WTC11 (cell line): ENCODE data around the gene NPAS2. TPM values are rescaled to one million over a fixed set of nuclear protein-coding genes. Genes with fewer than 3 reads are reported as not detected.

ENCODE experiments used
- ATAC-seq: fragments of 200-7000 bp; cut with Tn5 transposase; 2 replicates; pipeline ENCODE4 v1.10.0; 2021; ENCODE audit warnings: mild to moderate bottlenecking, moderate library complexity
- CTCF ChIA-PET: fragments of 300-600 bp; sonication (Branson Sonifier 250); formaldehyde crosslinking; loops from one replicate; lab custom pipeline; 2021; ENCODE audit warnings: antibody characterized with exemption; lab: Charles Lee
- POLR2A ChIA-PET: fragments of 350-600 bp; sonication (Branson Sonifier 250); formaldehyde crosslinking; loops from one replicate; lab custom pipeline; 2021; ENCODE audit warnings: antibody characterized with exemption; lab: Charles Lee
- DNase-seq: peaks from one replicate; pipeline ENCODE4 v3.0.0; 2021; ENCODE audit warnings: low spot score
- H3K27ac Mint-ChIP-seq: 2 replicates; pipeline ENCODE4 v1.8.0; 2021; ENCODE audit warnings: mixed read lengths
- H3K27me3 Mint-ChIP-seq: 2 replicates; pipeline ENCODE4 v1.8.0; 2021; ENCODE audit warnings: low read depth, mild to moderate bottlenecking, moderate library complexity, mixed read lengths
- H3K36me3 Mint-ChIP-seq: 2 replicates; pipeline ENCODE4 v1.8.0; 2021; ENCODE audit warnings: mixed read lengths
- H3K4me1 Mint-ChIP-seq: 2 replicates; pipeline ENCODE4 v1.8.0; 2022; ENCODE audit warnings: mixed read lengths
- H3K4me3 Mint-ChIP-seq: 2 replicates; pipeline ENCODE4 v1.8.0; 2021; ENCODE audit warnings: mild to moderate bottlenecking, moderate library complexity, mixed read lengths
- H3K9me3 Mint-ChIP-seq: 2 replicates; pipeline ENCODE4 v1.8.0; 2021; ENCODE audit warnings: mixed read lengths
- CREB1 ChIP-seq: sonication (generic); formaldehyde crosslinking; IDR thresholded peaks from 2 replicates; pipeline ENCODE4 v1.8.0; 2023; ENCODE audit warnings: mild to moderate bottlenecking, missing genetic modification reagents
- ELF4 ChIP-seq: sonication (generic); formaldehyde crosslinking; IDR thresholded peaks from 2 replicates; pipeline ENCODE4 v1.8.1; 2022; ENCODE audit warnings: low read depth, mild to moderate bottlenecking, moderate library complexity, missing genetic modification reagents
- FOXJ3 ChIP-seq: sonication (generic); formaldehyde crosslinking; IDR thresholded peaks from 2 replicates; pipeline ENCODE4 v1.9.0; 2021; ENCODE audit warnings: missing genetic modification reagents, mild to moderate bottlenecking, borderline replicate concordance
- FOXK1 ChIP-seq: sonication (generic); formaldehyde crosslinking; IDR thresholded peaks from 2 replicates; pipeline ENCODE4 v1.8.0; 2022; ENCODE audit warnings: mild to moderate bottlenecking, moderate library complexity, missing genetic modification reagents
- GABPB1 ChIP-seq: sonication (generic); formaldehyde crosslinking; IDR thresholded peaks from 2 replicates; pipeline ENCODE4 v1.8.1; 2023; ENCODE audit warnings: mild to moderate bottlenecking, missing genetic modification reagents
- HMGA2 ChIP-seq: fragments of 250-450 bp; sonication (Bioruptor Pico); IDR thresholded peaks from 2 replicates; pipeline ENCODE4 v1.4.0; 2021; ENCODE audit warnings: mild to moderate bottlenecking, moderate library complexity
- IRF2 ChIP-seq: sonication (generic); formaldehyde crosslinking; IDR thresholded peaks from 2 replicates; pipeline ENCODE4 v1.8.0; 2022; ENCODE audit warnings: low read depth, missing genetic modification reagents, borderline replicate concordance
- JUN ChIP-seq: sonication (generic); formaldehyde crosslinking; IDR thresholded peaks from 2 replicates; pipeline ENCODE4 v1.8.0; 2023; ENCODE audit warnings: mild to moderate bottlenecking, missing genetic modification reagents
- NFE2L1 ChIP-seq: sonication (generic); formaldehyde crosslinking; IDR thresholded peaks from 2 replicates; pipeline ENCODE4 v1.8.1; 2023; ENCODE audit warnings: missing genetic modification reagents
- TEAD4 ChIP-seq: sonication (generic); formaldehyde crosslinking; IDR thresholded peaks from 2 replicates; pipeline ENCODE4 v1.8.0; 2022; ENCODE audit warnings: mild to moderate bottlenecking, missing genetic modification reagents
- ZNF138 ChIP-seq: sonication (generic); formaldehyde crosslinking; conservative IDR thresholded peaks from 2 replicates; pipeline ENCODE4 v1.8.1; 2022; ENCODE audit warnings: mild to moderate bottlenecking, moderate library complexity, missing genetic modification reagents
- ZNF219 ChIP-seq: sonication (generic); formaldehyde crosslinking; IDR thresholded peaks from 2 replicates; pipeline ENCODE4 v1.8.0; 2023; ENCODE audit warnings: missing genetic modification reagents, mild to moderate bottlenecking, borderline replicate concordance
- ZNF396 ChIP-seq: fragments of 250-450 bp; sonication (Bioruptor Pico); IDR thresholded peaks from 2 replicates; pipeline ENCODE4 v1.8.0; 2021; ENCODE audit warnings: mild to moderate bottlenecking, moderate library complexity, borderline replicate concordance
- total RNA-seq: library from RNA; stranded (reverse); gene quantifications from 3 replicates; pipeline ENCODE4 v1.2.3, GENCODE V29; 2021
- TF ChIP-seq, protein P1 (sequence below): sonication (generic); formaldehyde crosslinking; conservative IDR thresholded peaks from 2 replicates; pipeline ENCODE4 v1.8.1; 2023; ENCODE audit warnings: mild to moderate bottlenecking, low read depth, missing genetic modification reagents, moderate library complexity
- TF ChIP-seq, protein P2 (sequence below): fragments of 250-450 bp; sonication (Bioruptor Pico); IDR thresholded peaks from 2 replicates; pipeline ENCODE4 v1.9.0; 2021; ENCODE audit warnings: mild to moderate bottlenecking
- TF ChIP-seq, protein P3 (sequence below): sonication (generic); formaldehyde crosslinking; conservative IDR thresholded peaks from 2 replicates; pipeline ENCODE4 v1.8.1; 2022; ENCODE audit warnings: mild to moderate bottlenecking, missing genetic modification reagents
- TF ChIP-seq, protein P4 (sequence below): fragments of 250-450 bp; sonication (Bioruptor Pico); IDR thresholded peaks from 2 replicates; pipeline ENCODE4 v1.9.0; 2021; ENCODE audit warnings: mild to moderate bottlenecking
- TF ChIP-seq, protein P5 (sequence below): fragments of 250-450 bp; sonication (Bioruptor Pico); IDR thresholded peaks from 2 replicates; pipeline ENCODE4 v1.9.0; 2021; ENCODE audit warnings: mild to moderate bottlenecking, borderline replicate concordance
- TF ChIP-seq, protein P6 (sequence below): sonication (generic); formaldehyde crosslinking; IDR thresholded peaks from 2 replicates; pipeline ENCODE4 v1.8.0; 2023; ENCODE audit warnings: mild to moderate bottlenecking, missing genetic modification reagents
- TF ChIP-seq, protein P7 (sequence below): sonication (generic); formaldehyde crosslinking; IDR thresholded peaks from 2 replicates; pipeline ENCODE4 v1.8.1; 2022; ENCODE audit warnings: low read depth, missing genetic modification reagents, borderline replicate concordance

Gene NPAS2
- total RNA-seq, 1 experiment from 2014 or later, result 2.6 TPM

DNA sequence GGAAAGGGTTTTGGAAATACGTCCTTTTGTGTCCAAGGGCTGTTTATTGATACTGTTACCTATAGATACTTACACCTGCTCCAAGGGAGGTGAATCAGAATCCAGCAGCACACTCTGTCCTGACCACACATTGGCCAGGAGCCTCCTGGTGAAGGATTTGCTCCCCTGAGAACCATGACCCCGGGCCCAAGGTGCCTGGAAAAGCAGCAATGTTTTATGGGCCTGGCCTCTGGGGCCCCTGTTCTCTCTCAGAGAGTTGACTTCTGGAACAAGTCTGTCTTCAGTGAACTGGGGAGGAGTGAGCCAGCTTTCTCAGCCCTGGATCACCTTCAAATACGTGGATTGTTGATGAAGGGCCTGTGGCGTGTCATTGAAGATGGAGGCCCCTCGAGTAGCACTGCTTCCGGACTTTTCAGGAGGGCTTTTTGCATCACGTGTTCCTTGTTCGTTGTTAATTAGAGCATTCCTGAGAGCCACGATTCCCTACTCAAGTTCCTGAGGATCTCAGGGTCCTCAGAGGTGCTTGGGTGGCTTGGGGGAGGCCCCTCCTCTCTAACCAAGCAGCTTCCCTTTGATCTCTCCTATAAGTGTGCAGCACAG lies 103.6 kb downstream of the NPAS2 start:
- CTCF ChIA-PET, result no interaction called here
- no peaks in the 10 kb centered on the region for H3K9me3 Mint-ChIP-seq
- no peaks in the 10 kb centered on the region for H3K36me3 Mint-ChIP-seq
- DNase-seq (no peak), ATAC-seq (no peak)
- no peak overlapping the region for H3K4me3 Mint-ChIP-seq
- H3K4me1 Mint-ChIP-seq, result peaks cover 8% of the 10 kb centered on the region
- TF ChIP-seq ZNF396, result no peak
- TF ChIP-seq, protein P1, sequence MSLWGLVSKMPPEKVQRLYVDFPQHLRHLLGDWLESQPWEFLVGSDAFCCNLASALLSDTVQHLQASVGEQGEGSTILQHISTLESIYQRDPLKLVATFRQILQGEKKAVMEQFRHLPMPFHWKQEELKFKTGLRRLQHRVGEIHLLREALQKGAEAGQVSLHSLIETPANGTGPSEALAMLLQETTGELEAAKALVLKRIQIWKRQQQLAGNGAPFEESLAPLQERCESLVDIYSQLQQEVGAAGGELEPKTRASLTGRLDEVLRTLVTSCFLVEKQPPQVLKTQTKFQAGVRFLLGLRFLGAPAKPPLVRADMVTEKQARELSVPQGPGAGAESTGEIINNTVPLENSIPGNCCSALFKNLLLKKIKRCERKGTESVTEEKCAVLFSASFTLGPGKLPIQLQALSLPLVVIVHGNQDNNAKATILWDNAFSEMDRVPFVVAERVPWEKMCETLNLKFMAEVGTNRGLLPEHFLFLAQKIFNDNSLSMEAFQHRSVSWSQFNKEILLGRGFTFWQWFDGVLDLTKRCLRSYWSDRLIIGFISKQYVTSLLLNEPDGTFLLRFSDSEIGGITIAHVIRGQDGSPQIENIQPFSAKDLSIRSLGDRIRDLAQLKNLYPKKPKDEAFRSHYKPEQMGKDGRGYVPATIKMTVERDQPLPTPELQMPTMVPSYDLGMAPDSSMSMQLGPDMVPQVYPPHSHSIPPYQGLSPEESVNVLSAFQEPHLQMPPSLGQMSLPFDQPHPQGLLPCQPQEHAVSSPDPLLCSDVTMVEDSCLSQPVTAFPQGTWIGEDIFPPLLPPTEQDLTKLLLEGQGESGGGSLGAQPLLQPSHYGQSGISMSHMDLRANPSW, result no peak
- TF ChIP-seq, protein P2, sequence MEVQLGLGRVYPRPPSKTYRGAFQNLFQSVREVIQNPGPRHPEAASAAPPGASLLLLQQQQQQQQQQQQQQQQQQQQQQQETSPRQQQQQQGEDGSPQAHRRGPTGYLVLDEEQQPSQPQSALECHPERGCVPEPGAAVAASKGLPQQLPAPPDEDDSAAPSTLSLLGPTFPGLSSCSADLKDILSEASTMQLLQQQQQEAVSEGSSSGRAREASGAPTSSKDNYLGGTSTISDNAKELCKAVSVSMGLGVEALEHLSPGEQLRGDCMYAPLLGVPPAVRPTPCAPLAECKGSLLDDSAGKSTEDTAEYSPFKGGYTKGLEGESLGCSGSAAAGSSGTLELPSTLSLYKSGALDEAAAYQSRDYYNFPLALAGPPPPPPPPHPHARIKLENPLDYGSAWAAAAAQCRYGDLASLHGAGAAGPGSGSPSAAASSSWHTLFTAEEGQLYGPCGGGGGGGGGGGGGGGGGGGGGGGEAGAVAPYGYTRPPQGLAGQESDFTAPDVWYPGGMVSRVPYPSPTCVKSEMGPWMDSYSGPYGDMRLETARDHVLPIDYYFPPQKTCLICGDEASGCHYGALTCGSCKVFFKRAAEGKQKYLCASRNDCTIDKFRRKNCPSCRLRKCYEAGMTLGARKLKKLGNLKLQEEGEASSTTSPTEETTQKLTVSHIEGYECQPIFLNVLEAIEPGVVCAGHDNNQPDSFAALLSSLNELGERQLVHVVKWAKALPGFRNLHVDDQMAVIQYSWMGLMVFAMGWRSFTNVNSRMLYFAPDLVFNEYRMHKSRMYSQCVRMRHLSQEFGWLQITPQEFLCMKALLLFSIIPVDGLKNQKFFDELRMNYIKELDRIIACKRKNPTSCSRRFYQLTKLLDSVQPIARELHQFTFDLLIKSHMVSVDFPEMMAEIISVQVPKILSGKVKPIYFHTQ, result no peak
- TF ChIP-seq CREB1, result no peak
- no peak for TF ChIP-seq JUN (CRISPR knock-in tag)
- TF ChIP-seq ZNF219 (CRISPR knock-in tag), result no peak
- no peak for TF ChIP-seq TEAD4 (CRISPR knock-in tag)
- TF ChIP-seq, protein P3, sequence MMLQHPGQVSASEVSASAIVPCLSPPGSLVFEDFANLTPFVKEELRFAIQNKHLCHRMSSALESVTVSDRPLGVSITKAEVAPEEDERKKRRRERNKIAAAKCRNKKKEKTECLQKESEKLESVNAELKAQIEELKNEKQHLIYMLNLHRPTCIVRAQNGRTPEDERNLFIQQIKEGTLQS (CRISPR knock-in tag), result no peak
- no peak for TF ChIP-seq IRF2 (CRISPR knock-in tag)
- TF ChIP-seq, protein P4, sequence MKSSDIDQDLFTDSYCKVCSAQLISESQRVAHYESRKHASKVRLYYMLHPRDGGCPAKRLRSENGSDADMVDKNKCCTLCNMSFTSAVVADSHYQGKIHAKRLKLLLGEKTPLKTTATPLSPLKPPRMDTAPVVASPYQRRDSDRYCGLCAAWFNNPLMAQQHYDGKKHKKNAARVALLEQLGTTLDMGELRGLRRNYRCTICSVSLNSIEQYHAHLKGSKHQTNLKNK (CRISPR knock-in tag), result no peak
- TF ChIP-seq GABPB1 (CRISPR knock-in tag), result no peak
- TF ChIP-seq, protein P5, sequence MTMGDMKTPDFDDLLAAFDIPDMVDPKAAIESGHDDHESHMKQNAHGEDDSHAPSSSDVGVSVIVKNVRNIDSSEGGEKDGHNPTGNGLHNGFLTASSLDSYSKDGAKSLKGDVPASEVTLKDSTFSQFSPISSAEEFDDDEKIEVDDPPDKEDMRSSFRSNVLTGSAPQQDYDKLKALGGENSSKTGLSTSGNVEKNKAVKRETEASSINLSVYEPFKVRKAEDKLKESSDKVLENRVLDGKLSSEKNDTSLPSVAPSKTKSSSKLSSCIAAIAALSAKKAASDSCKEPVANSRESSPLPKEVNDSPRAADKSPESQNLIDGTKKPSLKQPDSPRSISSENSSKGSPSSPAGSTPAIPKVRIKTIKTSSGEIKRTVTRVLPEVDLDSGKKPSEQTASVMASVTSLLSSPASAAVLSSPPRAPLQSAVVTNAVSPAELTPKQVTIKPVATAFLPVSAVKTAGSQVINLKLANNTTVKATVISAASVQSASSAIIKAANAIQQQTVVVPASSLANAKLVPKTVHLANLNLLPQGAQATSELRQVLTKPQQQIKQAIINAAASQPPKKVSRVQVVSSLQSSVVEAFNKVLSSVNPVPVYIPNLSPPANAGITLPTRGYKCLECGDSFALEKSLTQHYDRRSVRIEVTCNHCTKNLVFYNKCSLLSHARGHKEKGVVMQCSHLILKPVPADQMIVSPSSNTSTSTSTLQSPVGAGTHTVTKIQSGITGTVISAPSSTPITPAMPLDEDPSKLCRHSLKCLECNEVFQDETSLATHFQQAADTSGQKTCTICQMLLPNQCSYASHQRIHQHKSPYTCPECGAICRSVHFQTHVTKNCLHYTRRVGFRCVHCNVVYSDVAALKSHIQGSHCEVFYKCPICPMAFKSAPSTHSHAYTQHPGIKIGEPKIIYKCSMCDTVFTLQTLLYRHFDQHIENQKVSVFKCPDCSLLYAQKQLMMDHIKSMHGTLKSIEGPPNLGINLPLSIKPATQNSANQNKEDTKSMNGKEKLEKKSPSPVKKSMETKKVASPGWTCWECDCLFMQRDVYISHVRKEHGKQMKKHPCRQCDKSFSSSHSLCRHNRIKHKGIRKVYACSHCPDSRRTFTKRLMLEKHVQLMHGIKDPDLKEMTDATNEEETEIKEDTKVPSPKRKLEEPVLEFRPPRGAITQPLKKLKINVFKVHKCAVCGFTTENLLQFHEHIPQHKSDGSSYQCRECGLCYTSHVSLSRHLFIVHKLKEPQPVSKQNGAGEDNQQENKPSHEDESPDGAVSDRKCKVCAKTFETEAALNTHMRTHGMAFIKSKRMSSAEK (CRISPR knock-in tag), result no peak
- POLR2A ChIA-PET, result no interaction called here
- no peak overlapping the region for H3K27ac Mint-ChIP-seq
- no peaks in the 10 kb centered on the region for H3K27me3 Mint-ChIP-seq

DNA sequence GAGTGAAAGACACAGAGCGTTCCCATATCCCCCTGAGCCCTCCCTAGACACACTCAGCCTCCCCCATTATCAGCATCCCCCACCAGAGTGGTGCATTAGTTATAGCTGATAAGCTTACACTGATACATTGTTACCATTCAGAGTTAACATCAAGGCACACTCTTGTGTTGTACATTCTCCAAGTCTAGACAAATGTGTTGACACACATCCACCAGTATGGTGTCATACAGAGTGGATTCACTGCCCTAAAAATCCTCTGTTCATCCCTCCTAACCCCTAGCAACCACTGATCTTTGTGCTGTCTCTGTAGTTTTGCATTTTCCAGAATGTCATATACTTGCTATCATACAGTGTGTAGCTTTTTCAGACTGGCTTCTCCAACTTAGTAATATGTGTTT lies 104.2 kb downstream of the NPAS2 start:
- ATAC-seq (no peak), DNase-seq (no peak)
- H3K27ac Mint-ChIP-seq, result no peak overlapping the region
- POLR2A ChIA-PET, result no interaction called here
- H3K9me3 Mint-ChIP-seq, result no peaks in the 10 kb centered on the region
- no peak overlapping the region for H3K4me3 Mint-ChIP-seq
- no peaks in the 10 kb centered on the region for H3K36me3 Mint-ChIP-seq
- H3K27me3 Mint-ChIP-seq, result no peaks in the 10 kb centered on the region
- TF ChIP-seq, protein P6, sequence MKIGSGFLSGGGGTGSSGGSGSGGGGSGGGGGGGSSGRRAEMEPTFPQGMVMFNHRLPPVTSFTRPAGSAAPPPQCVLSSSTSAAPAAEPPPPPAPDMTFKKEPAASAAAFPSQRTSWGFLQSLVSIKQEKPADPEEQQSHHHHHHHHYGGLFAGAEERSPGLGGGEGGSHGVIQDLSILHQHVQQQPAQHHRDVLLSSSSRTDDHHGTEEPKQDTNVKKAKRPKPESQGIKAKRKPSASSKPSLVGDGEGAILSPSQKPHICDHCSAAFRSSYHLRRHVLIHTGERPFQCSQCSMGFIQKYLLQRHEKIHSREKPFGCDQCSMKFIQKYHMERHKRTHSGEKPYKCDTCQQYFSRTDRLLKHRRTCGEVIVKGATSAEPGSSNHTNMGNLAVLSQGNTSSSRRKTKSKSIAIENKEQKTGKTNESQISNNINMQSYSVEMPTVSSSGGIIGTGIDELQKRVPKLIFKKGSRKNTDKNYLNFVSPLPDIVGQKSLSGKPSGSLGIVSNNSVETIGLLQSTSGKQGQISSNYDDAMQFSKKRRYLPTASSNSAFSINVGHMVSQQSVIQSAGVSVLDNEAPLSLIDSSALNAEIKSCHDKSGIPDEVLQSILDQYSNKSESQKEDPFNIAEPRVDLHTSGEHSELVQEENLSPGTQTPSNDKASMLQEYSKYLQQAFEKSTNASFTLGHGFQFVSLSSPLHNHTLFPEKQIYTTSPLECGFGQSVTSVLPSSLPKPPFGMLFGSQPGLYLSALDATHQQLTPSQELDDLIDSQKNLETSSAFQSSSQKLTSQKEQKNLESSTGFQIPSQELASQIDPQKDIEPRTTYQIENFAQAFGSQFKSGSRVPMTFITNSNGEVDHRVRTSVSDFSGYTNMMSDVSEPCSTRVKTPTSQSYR (CRISPR knock-in tag), result no peak
- TF ChIP-seq NFE2L1 (CRISPR knock-in tag) (no peak), HMGA2 (no peak), ZNF138 (no peak), FOXJ3 (CRISPR knock-in tag) (no peak), FOXK1 (CRISPR knock-in tag) (no peak), ELF4 (CRISPR knock-in tag) (no peak)
- TF ChIP-seq, protein P7, sequence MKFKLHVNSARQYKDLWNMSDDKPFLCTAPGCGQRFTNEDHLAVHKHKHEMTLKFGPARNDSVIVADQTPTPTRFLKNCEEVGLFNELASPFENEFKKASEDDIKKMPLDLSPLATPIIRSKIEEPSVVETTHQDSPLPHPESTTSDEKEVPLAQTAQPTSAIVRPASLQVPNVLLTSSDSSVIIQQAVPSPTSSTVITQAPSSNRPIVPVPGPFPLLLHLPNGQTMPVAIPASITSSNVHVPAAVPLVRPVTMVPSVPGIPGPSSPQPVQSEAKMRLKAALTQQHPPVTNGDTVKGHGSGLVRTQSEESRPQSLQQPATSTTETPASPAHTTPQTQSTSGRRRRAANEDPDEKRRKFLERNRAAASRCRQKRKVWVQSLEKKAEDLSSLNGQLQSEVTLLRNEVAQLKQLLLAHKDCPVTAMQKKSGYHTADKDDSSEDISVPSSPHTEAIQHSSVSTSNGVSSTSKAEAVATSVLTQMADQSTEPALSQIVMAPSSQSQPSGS (CRISPR knock-in tag), result no peak
- peaks cover 4% of the 10 kb centered on the region; the same call in 1 of the 2 replicates for H3K4me1 Mint-ChIP-seq
- CTCF ChIA-PET, result interaction anchor here (0.5 kb wide), 1 partner anchor 357 kb away, joined by 3 read pairs; no protein-coding TSS in a partner anchor
